Mononuclear cell (primary cell): Measurements from ENCODE around the gene BBX. TPM values are rescaled to one million over a fixed set of nuclear protein-coding genes. Genes with fewer than 3 reads are reported as not detected.

Experiments used
- H3K27me3 ChIP-seq: 2 replicates; pipeline ENCODE4 v1.6.0; 2011; ENCODE audit warnings: low read length, control low read depth; ENCODE audit not compliant: insufficient read depth
- H3K4me1 ChIP-seq: 2 replicates; pipeline ENCODE4 v1.5.1; 2011; ENCODE audit warnings: mild to moderate bottlenecking, low read length, control low read depth; ENCODE audit not compliant: insufficient read depth
- H3K4me3 ChIP-seq: 2 replicates; pipeline ENCODE4 v1.5.1; 2011; ENCODE audit warnings: mild to moderate bottlenecking, low read length, moderate library complexity
- H3K9me3 ChIP-seq: 2 replicates; pipeline ENCODE4 v1.5.1; 2011; ENCODE audit warnings: low read depth, mild to moderate bottlenecking, control low read depth, low read length
- total RNA-seq: library from RNA; depleted of rRNA; stranded (reverse); fragments of >200 nt; gene quantifications from one replicate; pipeline ENCODE4 v1.2.3, GENCODE V29; 2012

Gene BBX
- total RNA-seq, 1 donor, result 126 TPM

DNA sequence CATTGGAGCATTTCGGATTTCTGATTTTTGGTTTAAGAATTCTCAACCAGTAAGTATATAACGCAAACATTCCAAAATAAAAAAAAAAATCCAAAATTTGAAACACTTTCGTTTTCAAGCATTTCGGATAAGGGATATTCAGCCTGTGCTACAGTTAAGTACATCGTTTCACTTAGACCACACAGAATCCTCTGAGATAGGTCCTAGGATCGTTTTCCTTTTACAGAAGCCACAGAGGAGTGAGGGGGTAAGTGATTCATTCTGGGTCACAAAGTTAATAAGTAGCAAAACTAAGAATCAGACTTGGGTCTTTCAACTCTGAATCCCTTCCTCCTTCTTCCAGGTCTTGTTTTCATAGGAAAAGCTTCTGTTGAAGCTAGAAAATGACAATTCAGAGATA lies 249.3 kb downstream of the BBX start:
- Histone ChIP-seq H3K27me3 (no peaks in the 10 kb centered on the region), H3K9me3 (no peaks in the 10 kb centered on the region), H3K4me1 (no peaks in the 10 kb centered on the region), H3K4me3 (no peak overlapping the region)

GRCh38 chr3:107775974-107776373 lies 253.2 kb downstream of the BBX start:
- Histone ChIP-seq H3K4me3 (no peak overlapping the region), H3K27me3 (no peaks in the 10 kb centered on the region), H3K9me3 (no peaks in the 10 kb centered on the region), H3K4me1 (no peaks in the 10 kb centered on the region)

DNA sequence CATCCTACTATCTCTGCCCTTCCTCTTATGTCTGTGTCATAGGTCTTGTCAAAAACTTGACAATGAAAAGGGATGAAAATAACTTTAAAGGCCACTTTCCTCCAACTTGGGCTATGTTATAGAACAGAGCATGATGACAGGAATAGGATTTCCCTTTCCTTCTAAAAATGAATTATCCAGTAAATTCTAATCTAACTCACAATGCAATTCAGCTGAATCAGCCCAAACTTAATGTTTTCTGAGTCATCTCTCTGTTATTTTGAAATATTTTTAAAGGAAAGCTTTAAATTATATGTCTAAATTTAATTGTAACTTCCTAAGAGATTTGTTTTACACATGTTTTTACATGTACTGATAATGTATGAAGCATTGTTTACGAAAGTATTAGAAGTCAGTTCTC lies 258.5 kb downstream of the BBX start:
- H3K4me3 ChIP-seq, result no peak overlapping the region
- no peaks in the 10 kb centered on the region for H3K4me1 ChIP-seq
- H3K9me3 ChIP-seq, result no peaks in the 10 kb centered on the region
- H3K27me3 ChIP-seq, result no peaks in the 10 kb centered on the region

GRCh38 chr3:107782054-107782453 lies 259.3 kb downstream of the BBX start:
- Histone ChIP-seq H3K27me3 (no peaks in the 10 kb centered on the region), H3K4me3 (no peak overlapping the region), H3K9me3 (no peaks in the 10 kb centered on the region), H3K4me1 (no peaks in the 10 kb centered on the region)

DNA sequence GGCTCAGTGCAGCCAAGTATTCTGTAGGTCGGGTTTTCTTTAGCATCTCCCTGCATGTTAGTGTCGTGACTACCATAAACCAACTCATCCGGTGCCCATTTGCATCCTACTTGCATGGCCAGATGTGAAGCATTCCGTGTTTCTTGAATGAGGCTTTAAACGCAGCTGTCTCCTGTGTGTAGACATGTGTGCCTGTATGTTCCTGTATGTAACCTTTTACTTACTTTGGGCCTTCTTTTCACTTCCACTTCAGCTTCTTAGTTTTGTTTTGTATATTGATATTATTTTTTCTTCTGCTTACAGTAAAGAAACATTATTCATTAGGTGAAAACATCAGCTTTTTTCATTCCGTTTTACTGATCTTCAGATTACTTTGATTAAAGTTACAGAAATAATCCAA lies 267.9 kb downstream of the BBX start:
- peaks cover 3% of the 10 kb centered on the region for H3K4me1 ChIP-seq
- H3K9me3 ChIP-seq, result no peaks in the 10 kb centered on the region
- H3K27me3 ChIP-seq, result no peaks in the 10 kb centered on the region

DNA sequence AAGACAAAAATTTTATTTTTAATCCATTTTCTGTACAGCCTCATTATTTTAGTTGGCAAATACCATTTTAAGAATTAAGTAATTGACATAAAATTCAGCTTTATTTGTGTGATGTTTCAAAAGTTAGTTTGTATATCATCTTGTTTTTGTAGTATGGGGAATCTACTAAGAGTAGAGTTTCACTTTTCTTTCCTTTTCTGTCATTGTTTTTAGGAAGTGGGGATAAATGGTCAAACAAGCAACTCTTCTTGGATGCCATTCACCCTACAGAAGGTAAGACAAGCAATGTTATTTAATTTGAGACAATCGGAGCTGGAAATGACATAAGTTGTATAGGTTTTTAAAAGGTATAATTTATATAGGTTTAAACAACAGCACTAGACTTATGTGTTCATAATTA lies 268.3 kb downstream of the BBX start:
- peaks cover 8% of the 10 kb centered on the region for H3K4me1 ChIP-seq
- H3K9me3 ChIP-seq, result no peaks in the 10 kb centered on the region
- no peak overlapping the region for H3K4me3 ChIP-seq
- H3K27me3 ChIP-seq, result no peaks in the 10 kb centered on the region

More for the DNA sequence above, 267.9 kb downstream of the BBX start:
- no peak overlapping the region for H3K4me3 ChIP-seq

- no peaks in the 10 kb centered on the region for H3K9me3 ChIP-seq
- no peak overlapping the region for H3K4me3 ChIP-seq
These were observed 268.7 kb downstream of the BBX start for GRCh38 chr3:107791450-107791849.

DNA sequence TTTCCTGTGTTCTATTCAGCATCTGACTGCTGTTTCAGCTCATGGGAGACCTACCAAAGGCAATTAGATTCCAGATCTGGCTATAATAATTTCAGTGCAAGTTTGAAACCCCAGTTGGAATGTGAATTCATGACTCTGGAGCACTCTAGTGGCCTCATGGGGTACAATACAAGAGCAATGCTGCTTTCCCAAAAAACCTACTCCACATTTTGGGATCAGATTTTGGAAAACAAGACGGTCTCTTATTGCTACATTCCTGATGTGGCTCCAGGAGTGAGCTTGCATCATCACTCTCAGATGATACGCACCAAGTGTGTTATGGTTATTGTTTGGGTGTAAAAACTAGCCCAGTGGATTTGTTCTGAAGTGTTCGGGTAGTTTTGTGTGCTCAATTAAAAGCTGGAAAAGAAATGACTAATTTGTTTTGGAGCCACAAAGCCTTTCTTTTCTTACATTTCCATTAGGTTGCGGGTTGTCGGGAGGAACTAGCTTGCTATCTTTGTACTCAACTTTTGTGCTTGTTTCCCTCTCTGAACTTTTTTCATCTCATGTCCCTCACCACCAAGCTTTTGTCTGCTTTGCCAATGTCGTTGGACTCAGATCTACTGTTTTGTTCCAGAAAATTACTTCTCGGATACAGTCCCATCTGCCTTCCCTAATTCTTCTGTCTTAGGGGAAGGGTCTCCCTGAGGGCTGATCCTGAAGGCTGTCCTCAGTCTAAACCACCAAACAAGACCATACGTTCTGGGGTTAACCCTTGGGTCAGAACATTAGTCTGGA lies 272.1 kb downstream of the BBX start:
- no peak overlapping the region for H3K4me3 ChIP-seq
- peaks cover 14% of the 10 kb centered on the region for H3K4me1 ChIP-seq
- H3K27me3 ChIP-seq, result no peaks in the 10 kb centered on the region
- H3K9me3 ChIP-seq, result no peaks in the 10 kb centered on the region

More at GRCh38 chr3:107791450-107791849, 268.7 kb downstream of the BBX start:
- Histone ChIP-seq H3K27me3 (no peaks in the 10 kb centered on the region), H3K4me1 (peaks cover 11% of the 10 kb centered on the region)

- Histone ChIP-seq H3K9me3 (no peaks in the 10 kb centered on the region), H3K4me1 (peaks cover 14% of the 10 kb centered on the region), H3K27me3 (no peaks in the 10 kb centered on the region), H3K4me3 (no peak overlapping the region)
These were observed 272.8 kb downstream of the BBX start for GRCh38 chr3:107795514-107796094.

DNA sequence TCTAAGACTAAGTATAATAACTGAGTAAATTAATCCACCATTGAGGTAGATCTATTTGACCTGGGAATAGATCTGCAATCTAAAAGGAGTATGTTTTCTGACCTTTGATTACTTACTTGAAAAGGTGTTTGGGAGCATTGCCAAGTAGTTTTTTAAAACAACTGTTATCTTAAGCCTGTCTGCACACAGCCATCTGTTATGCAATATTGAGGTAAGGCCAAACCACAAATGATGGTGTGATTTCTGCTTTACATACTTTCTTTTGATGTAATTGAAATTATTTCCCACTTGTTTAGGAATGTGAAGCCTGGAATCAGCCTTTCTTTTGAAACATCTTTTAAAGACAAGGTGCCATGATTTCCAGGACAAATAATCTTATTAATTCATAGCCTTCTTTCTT lies 274.0 kb downstream of the BBX start:
- no peaks in the 10 kb centered on the region for H3K9me3 ChIP-seq
- H3K4me3 ChIP-seq, result no peak overlapping the region
- no peaks in the 10 kb centered on the region for H3K27me3 ChIP-seq
- peaks cover 14% of the 10 kb centered on the region for H3K4me1 ChIP-seq

DNA sequence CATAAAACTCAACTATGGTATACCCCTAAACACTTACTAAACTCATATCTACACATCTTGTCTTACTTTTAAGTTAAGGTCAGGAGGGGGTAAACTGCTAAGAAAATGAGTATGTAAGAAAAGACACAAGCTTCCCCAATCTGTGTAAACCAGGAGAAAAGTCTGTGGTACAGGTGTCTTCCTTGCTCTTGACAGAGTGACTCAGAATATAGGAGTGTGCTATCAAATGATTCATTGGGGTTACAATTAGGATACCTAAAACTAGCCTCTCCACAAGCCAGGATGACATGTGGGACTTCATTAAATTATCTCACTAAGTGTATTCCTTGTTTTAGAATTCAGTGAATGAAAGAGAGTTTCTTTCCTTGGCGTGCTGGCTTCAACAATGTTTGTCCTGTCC lies 274.8 kb downstream of the BBX start:
- H3K9me3 ChIP-seq, result no peaks in the 10 kb centered on the region
- H3K4me1 ChIP-seq, result peaks cover 14% of the 10 kb centered on the region
- H3K27me3 ChIP-seq, result no peaks in the 10 kb centered on the region
- H3K4me3 ChIP-seq, result no peak overlapping the region

DNA sequence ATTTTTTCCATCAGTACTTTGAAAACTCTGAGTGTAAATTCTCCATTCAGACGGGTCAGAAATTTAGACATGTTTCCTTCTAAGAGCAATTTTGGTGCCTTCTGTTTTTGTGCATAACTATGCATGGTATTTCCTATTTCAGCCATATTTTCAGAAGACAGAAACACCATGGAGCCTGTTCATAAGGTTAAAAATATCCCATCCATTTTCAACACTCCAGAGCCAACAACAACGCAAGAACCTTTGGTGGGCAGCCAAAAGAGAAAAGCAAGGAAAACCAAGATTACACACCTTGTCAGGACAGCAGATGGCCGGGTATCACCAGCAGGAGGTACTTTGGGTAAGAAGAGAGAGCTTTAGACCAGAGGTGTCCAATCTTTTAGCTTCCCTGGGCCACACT lies 275.6 kb downstream of the BBX start:
- Histone ChIP-seq H3K4me1 (peaks cover 14% of the 10 kb centered on the region), H3K27me3 (no peaks in the 10 kb centered on the region), H3K4me3 (no peak overlapping the region), H3K9me3 (no peaks in the 10 kb centered on the region)

- Histone ChIP-seq H3K4me3 (no peak overlapping the region), H3K9me3 (no peaks in the 10 kb centered on the region), H3K27me3 (no peaks in the 10 kb centered on the region), H3K4me1 (peaks cover 9% of the 10 kb centered on the region)
These were observed 277.9 kb downstream of the BBX start for GRCh38 chr3:107800710-107801109.

- H3K4me3 ChIP-seq, result no peak overlapping the region
- H3K4me1 ChIP-seq, result no peaks in the 10 kb centered on the region
- no peaks in the 10 kb centered on the region for H3K27me3 ChIP-seq
- H3K9me3 ChIP-seq, result no peaks in the 10 kb centered on the region
These were observed 280.4 kb downstream of the BBX start for GRCh38 chr3:107803170-107803569.

GRCh38 chr3:107806021-107806420 lies 283.3 kb downstream of the BBX start:
- Histone ChIP-seq H3K9me3 (no peaks in the 10 kb centered on the region), H3K27me3 (no peaks in the 10 kb centered on the region), H3K4me1 (peaks cover 4% of the 10 kb centered on the region), H3K4me3 (no peak overlapping the region)

GRCh38 chr3:107806536-107806935 lies 283.8 kb downstream of the BBX start:
- no peaks in the 10 kb centered on the region for H3K9me3 ChIP-seq
- no peaks in the 10 kb centered on the region for H3K27me3 ChIP-seq
- peaks cover 4% of the 10 kb centered on the region for H3K4me1 ChIP-seq
- H3K4me3 ChIP-seq, result no peak overlapping the region
